Measurements from ENCODE around the gene ASIP. TPM values are rescaled to one million over a fixed set of nuclear protein-coding genes. Genes with fewer than 3 reads are reported as not detected.

ASIP gene
- total and polyA plus RNA-seq, 4 donors = 0.39 to 0.62 TPM; not detected in 2

- Histone ChIP-seq H3K36me3 (ENCODE audit: control insufficient read depth in 4 of 4, insufficient read depth in 3 of 4, low read depth in 1 of 4, low read length in 3 of 4) (no peaks in the 10 kb centered on the region), H3K4me3 (ENCODE audit: low read depth in 1 of 3, low read length in 3 of 3) (no peak overlapping the region), H3K9ac (ENCODE audit: low read depth in 1 of 2, low read length in 2 of 2) (no peak overlapping the region), H3K27me3 (ENCODE audit: control insufficient read depth in 4 of 4, insufficient read depth in 4 of 4, low read length in 3 of 4) (no peaks in the 10 kb centered on the region), H3K4me1 (ENCODE audit: control insufficient read depth in 4 of 4, insufficient read depth in 4 of 4, low read length in 3 of 4) (peaks cover 0 to 28% (median 22%) of the 10 kb centered on the region in 4 donors), H3K27ac (ENCODE audit: low read depth in 1 of 2, low read length in 2 of 2) (no peak overlapping the region), H3K9me3 (ENCODE audit: control insufficient read depth in 4 of 4, low read length in 3 of 4) (no peaks in the 10 kb centered on the region)
- WGBS = 94% methylated on average over 6 of the region's 6 CpGs
- no peak for DNase-seq (ENCODE audit: low spot score)
- TF ChIP-seq NR2F2 (IDR thresholded peaks at IDR 0.05) = no peak
- no peak for TF ChIP-seq FOXA2 (IDR thresholded peaks at IDR 0.05)
- no peak for TF ChIP-seq FOXA1 (IDR thresholded peaks at IDR 0.05)
- TF ChIP-seq ATF3 (IDR thresholded peaks at IDR 0.05) = no peak
- TF ChIP-seq SP1 (IDR thresholded peaks at IDR 0.05) = no peak
- TF ChIP-seq JUND (IDR thresholded peaks at IDR 0.05) = no peak
- no peak for TF ChIP-seq HNF4A (conservative IDR thresholded peaks at IDR 0.05)
- TF ChIP-seq YY1 (IDR thresholded peaks at IDR 0.05) = no peak
These were observed 75.1 kb downstream of the ASIP start for GRCh38 chr20:34316196-34316814.

Other genes with a start within 250 kb of the ASIP start
- 10 to 100 TPM; 23.1 to 47.4 TPM for gene RALY, start 247.5 kb upstream of the ASIP start, total RNA-seq
- 10 to 100 TPM; 25.0 to 41.6 TPM for gene RALY, start 247.5 kb upstream of the ASIP start, polyA plus RNA-seq
- gene EIF2S2, start 129.2 kb upstream of the ASIP start, total RNA-seq = 10 to 100 TPM; 31.0 to 32.1 TPM
- gene EIF2S2, start 129.2 kb upstream of the ASIP start, polyA plus RNA-seq = 10 to 100 TPM; 30.8 to 37.9 TPM
- 100 to 1,000 TPM; 105 to 122 TPM for gene AHCY, start 61.9 kb downstream of the ASIP start, total RNA-seq
- 100 to 1,000 TPM in 1 of 2 donors, 10 to 100 TPM in 1; 56.0 to 138 TPM for gene AHCY, start 61.9 kb downstream of the ASIP start, polyA plus RNA-seq
- gene ITCH, start 121.8 kb downstream of the ASIP start, total RNA-seq = 10 to 100 TPM; 32.1 to 85.3 TPM
- 10 to 100 TPM; 14.3 to 19.6 TPM for gene ITCH, start 121.8 kb downstream of the ASIP start, polyA plus RNA-seq